CD4-positive, alpha-beta T cell treated with Interleukin-15 for 1 hour (primary cell): ENCODE results near the gene PAFAH1B2.
"Not testable (repeated sequence)": the region's sequence is repeated elsewhere in the genome, so short reads cannot be mapped to it uniquely, and the experiment has no call there.

Experiments
- DNase-seq: peaks from one replicate; pipeline ENCODE4 v3.0.0-alpha.2; 2020

Gene PAFAH1B2

GRCh38 chr11:117128289-117128688, 15.8 kb upstream of the PAFAH1B2 start:
- no peak for DNase-seq

DNA sequence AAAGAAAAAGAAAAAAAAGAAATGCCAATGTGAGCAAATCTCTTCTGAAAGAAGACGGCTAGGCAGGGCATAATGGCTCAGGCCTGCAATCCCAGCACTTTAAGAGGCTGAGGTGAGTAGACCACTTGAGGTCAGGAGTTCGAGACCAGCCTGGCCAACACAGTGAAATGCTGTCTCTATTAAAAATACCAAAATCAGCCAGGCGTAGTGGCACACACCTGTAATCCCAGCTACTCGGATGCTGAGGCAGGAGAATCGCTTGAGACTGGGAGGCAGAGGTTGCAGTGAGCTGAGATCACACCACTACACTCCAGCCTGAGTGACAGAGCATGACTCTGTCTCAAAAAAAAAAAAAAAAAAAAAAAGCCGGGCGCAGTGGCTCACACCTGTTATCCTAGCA, 13.7 kb upstream of the PAFAH1B2 start:
- DNase-seq: not testable (repeated sequence)

- DNase-seq: no peak
These were observed 13.2 kb upstream of the PAFAH1B2 start for GRCh38 chr11:117130879-117131278.

GRCh38 chr11:117134431-117134830, 9.7 kb upstream of the PAFAH1B2 start:
- DNase-seq: no peak

- DNase-seq: not testable (repeated sequence)
These were observed 9.1 kb upstream of the PAFAH1B2 start for GRCh38 chr11:117134979-117135378.

- not testable (repeated sequence) for DNase-seq
These were observed 6.6 kb upstream of the PAFAH1B2 start for GRCh38 chr11:117137223-117138086.

DNA sequence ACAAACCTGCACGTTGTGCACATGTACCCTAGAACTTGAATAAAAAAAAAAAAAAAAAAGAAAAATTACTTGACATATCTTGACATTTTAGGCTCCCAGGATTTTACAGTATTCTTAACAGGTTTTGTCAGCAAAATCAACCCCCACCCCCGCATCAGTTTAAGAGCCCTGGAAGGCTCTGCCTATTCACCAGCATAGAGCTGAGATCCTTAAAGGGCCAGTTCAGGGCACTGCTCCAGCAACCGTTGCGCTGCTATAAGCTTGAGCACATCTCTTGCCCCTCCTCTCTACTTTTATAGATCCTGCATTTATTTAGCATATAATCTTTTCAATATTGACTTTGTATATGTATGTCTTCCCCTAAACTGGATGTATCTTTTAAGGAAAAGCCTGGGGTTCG, 697 bp upstream of the PAFAH1B2 start:
- DNase-seq: no peak

DNA sequence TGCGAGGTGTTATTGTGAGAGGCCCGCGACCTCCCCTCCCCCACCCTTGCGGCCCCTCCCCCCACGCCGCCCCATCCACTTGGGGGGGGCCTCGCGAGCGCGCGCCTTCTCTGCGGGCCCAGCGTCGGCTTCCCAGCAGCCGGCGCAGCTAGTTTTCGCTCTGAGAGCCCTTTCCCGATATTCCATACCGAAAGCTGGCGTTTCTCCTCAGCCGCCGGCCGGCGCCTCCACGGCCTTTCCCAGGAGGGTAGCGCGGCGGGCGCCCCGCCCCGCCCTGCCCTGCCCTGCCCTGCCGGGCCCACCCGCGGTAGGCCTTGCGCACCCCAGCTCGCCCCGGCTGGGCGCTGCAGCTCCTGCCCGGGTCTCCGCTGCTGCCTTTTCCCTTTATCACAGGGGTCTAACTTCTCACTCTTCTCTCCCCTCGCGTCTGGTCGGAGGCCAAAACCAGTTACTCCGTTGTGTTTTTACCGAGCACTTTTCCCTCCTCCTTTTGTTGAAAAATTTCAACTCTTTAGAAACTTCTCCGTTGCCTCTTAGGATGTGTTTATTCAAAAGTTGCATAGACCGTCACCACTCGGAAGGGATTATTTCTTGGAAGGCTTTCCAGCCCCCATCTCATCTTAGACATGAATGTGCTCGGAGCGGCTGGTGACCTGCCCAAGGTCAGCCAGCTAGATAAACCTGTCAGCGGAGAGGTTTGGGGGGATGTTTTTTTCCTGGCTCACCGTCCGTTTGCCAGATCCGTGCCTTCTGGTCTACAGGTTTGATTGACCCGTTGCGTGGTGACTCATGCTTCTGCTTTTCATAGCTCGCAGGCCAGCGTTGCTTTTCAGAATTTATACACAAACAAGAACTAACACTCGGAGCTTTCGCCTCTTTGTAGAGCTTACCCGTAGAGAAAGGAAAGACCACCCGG, 648 bp downstream of the PAFAH1B2 start:
- DNase-seq: peak; percentile 56

- DNase-seq: no peak
These were observed 1.3 kb downstream of the PAFAH1B2 start for GRCh38 chr11:117145393-117145761.

- no peak for DNase-seq
These were observed 2.4 kb downstream of the PAFAH1B2 start for GRCh38 chr11:117146521-117146920.

GRCh38 chr11:117152066-117152465, 8.0 kb downstream of the PAFAH1B2 start:
- DNase-seq: no peak

DNA sequence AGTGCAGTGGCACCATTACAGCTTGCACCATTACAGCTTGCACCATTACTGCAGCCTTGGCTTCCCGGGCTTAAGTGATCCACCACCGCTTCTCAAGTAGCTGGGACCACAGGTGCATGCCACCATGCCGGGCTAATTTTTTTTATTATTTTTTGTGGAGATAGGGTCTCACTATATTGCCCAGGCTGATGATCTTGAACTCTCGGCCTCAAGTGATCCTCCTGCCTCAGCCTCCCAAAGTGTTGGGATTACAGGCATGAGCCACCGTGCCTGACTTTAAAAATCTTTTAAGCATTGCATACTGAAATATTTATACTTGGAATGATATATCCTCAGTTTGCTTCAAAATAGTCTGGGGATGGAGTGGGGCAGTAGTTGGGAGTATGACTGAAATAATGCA, 10.4 kb downstream of the PAFAH1B2 start:
- no peak for DNase-seq

DNA sequence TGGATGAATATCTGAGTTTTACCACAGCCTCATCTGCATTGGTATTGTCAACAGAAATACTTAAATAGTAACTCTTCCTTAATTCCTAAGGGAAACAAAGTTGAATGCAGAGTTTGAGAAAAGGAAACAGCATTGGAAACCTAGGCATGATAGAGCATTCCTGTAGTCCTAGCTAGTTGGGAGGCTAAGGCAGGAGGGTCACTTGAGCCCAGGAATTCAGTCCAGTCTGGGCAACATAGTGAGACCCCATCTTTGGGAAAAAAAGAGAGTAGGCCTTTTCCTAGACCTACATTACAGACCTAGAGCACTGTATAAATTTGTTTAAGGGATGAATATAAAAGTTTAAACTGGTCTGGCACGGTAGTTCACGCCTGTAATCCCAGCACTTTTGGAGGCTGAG, 13.4 kb downstream of the PAFAH1B2 start:
- DNase-seq: no peak

- no peak for DNase-seq
These were observed 15.8 kb downstream of the PAFAH1B2 start for GRCh38 chr11:117159892-117160291.

- no peak for DNase-seq
These were observed 16.7 kb downstream of the PAFAH1B2 start for GRCh38 chr11:117160826-117161225.

DNA sequence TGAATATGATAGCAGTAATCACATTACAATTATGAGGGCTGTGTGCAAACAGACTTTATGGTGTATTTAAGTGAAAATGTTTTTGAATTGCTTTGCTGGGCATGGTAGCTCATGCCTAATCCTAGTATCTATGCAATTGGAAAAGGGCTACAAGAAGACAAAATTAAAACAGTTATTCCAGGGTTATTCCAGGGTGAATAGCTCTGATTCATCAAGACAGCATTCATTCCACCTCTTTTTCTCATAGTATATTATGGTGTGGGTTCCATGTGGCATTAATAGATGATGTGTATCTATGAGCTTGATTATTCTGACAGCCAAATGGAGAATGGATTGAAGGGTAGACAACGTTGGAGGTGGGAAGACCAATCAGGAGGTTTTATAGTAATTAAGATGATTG, 22.4 kb downstream of the PAFAH1B2 start:
- no peak for DNase-seq

- no peak for DNase-seq
These were observed 25.6 kb downstream of the PAFAH1B2 start for GRCh38 chr11:117169736-117170135.

- DNase-seq: no peak
These were observed 26.1 kb downstream of the PAFAH1B2 start for GRCh38 chr11:117170210-117170609.

GRCh38 chr11:117171007-117171403, 26.9 kb downstream of the PAFAH1B2 start:
- no peak for DNase-seq

- no peak for DNase-seq
These were observed 27.4 kb downstream of the PAFAH1B2 start for GRCh38 chr11:117171404-117172061.

- DNase-seq: no peak
These were observed 28.8 kb downstream of the PAFAH1B2 start for GRCh38 chr11:117172724-117173421.

DNA sequence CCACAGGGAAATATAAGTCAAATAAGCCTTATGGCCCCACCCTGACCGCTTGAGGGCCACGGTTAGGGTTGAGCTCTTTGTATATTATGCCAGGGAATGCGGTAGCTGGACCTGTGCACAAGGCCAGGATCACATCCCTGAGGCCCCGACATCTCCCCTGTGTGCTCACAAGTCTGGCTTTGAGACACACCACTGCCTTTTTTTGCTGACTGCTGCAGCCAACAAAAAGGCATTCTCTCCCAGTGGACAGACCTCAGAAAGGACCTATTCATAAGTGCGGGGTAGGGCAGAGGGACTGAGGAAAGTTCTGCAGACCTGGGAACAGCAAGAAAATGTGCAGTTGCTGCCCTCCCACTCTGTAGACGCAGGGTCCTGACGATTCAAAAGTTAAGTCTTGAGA, 31.0 kb downstream of the PAFAH1B2 start:
- DNase-seq: no peak

GRCh38 chr11:117175781-117176180, 31.7 kb downstream of the PAFAH1B2 start:
- DNase-seq: no peak
